ENCODE results near the gene VTA1.
A peak's percentile ranks its signal among the peaks of the same experiment; 100 is the strongest.
"Not testable (repeated sequence)": the region's sequence is repeated elsewhere in the genome, so short reads cannot be mapped to it uniquely, and the experiment has no call there.

VTA1 gene

GRCh38 chr6:142184307-142184706 lies 37.2 kb downstream of the VTA1 start:
- DNase-seq (ENCODE audit: low read depth): no peak
- no peak for TF ChIP-seq CTCF (conservative IDR thresholded peaks at IDR 0.05; ENCODE audit: low read depth, low read length)
- H3K4me3 ChIP-seq (ENCODE audit: low read length): no peak overlapping the region

GRCh38 chr6:142185641-142186040 lies 38.6 kb downstream of the VTA1 start:
- no peak overlapping the region for H3K4me3 ChIP-seq (ENCODE audit: low read length)
- no peak for DNase-seq (ENCODE audit: low read depth)
- no peak for TF ChIP-seq CTCF (conservative IDR thresholded peaks at IDR 0.05; ENCODE audit: low read depth, low read length)

GRCh38 chr6:142187209-142187608 lies 40.1 kb downstream of the VTA1 start:
- peak; percentile 11 for DNase-seq (ENCODE audit: low read depth)
- no peak overlapping the region for H3K4me3 ChIP-seq (ENCODE audit: low read length)
- no peak for TF ChIP-seq CTCF (conservative IDR thresholded peaks at IDR 0.05; ENCODE audit: low read depth, low read length)

GRCh38 chr6:142188341-142188740 lies 41.3 kb downstream of the VTA1 start:
- H3K4me3 ChIP-seq (ENCODE audit: low read length); DNase-seq (ENCODE audit: low read depth): not testable (repeated sequence)
- peak; percentile 24 for TF ChIP-seq CTCF (conservative IDR thresholded peaks at IDR 0.05; ENCODE audit: low read depth, low read length)

GRCh38 chr6:142189057-142189456 lies 42.0 kb downstream of the VTA1 start:
- no peak overlapping the region for H3K4me3 ChIP-seq (ENCODE audit: low read length)
- no peak for DNase-seq (ENCODE audit: low read depth)
- TF ChIP-seq CTCF (conservative IDR thresholded peaks at IDR 0.05; ENCODE audit: low read depth, low read length): no peak

GRCh38 chr6:142192343-142192742 lies 45.3 kb downstream of the VTA1 start:
- TF ChIP-seq CTCF (conservative IDR thresholded peaks at IDR 0.05; ENCODE audit: low read depth, low read length): no peak
- no peak for DNase-seq (ENCODE audit: low read depth)
- no peak overlapping the region for H3K4me3 ChIP-seq (ENCODE audit: low read length)

- DNase-seq (ENCODE audit: low read depth): no peak
- no peak for TF ChIP-seq CTCF (conservative IDR thresholded peaks at IDR 0.05; ENCODE audit: low read depth, low read length)
- H3K4me3 ChIP-seq (ENCODE audit: low read length): no peak overlapping the region
Measured at GRCh38 chr6:142193621-142194020, 46.6 kb downstream of the VTA1 start.

All from retinal pigment epithelial cell (primary cell).